Bone marrow (tissue), 2 donors: ENCODE results near the gene RFPL1.
A peak's percentile ranks its signal among the peaks of the same experiment; 100 is the strongest.
"Not testable (repeated sequence)": the region's sequence is repeated elsewhere in the genome, so short reads cannot be mapped to it uniquely, and the experiment has no call there.

Source experiments
- DNase-seq, 2 donors: peaks; one replicate each; lab custom pipeline; 2025; lab: John Stamatoyannopoulos, UW

RFPL1 gene

DNA sequence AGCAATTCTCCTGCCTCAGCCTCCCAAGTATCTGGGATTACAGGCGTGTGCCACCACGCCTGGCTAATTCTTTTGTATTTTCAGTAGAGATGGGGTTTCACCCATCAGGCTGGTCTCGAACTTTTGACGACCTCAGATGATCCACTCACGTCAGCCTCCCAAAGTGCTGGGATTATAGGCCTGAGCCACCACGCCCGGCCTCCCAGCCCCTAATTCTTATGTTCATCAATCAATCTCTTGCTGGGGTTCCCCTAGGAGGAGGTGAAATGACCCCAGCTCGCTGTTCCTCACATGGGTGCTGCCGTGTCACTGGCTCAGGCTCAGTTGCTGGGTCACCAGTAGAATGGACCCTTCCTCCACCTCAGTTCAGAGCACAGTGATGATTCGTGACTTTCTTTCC lies at the start of gene RFPL1:
TSS of gene RFPL1 (plus strand) at position 301 of the 400 bp plus-strand sequence.
- not testable (repeated sequence) for DNase-seq

- DNase-seq: no peak
Measured at GRCh38 chr22:29388759-29389090, 49.7 kb upstream of the RFPL1 start.

DNA sequence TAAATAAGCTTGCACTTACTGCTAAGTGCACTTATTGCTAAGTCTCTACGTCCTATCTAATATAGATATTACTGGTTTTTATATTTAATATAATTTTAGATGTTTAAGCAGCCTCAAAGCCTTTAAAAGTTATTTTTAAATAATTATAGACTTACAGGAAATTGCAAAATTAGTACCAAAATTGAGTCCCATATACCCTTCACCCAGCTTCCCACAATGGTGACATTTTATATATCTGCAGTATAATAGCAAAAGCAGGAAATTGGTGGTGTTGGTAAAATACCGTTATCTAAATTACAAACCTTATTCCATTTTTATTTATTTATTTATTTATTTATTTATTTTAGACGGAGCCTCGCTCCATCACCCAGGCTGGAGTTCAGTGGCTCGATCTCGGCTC lies 48.1 kb upstream of the RFPL1 start:
- DNase-seq: no peak

DNA sequence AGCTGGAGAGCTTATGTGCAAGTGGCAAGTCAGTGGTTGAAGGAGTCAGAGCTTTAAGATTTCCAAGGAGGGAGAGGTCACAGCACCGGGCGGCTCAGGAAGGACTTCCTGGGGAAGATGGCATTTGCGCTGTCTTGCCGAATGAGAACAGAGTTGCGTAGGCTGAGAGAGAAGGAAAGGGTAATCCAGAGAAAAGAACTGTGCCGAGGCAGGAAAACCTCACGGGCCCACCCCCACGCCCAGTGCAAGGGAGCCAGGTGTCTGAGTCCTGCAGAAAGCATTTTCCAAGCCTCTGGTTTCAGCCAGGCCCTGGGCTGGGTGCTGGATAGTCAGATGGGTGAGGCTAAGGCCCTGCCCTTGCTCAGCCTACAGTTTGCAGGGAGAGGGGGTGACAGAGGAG lies 46.8 kb upstream of the RFPL1 start:
- no peak for DNase-seq

GRCh38 chr22:29393019-29393608 lies 45.3 kb upstream of the RFPL1 start:
- DNase-seq: peak in 1 of 2 donors; percentile 40

GRCh38 chr22:29394931-29395581 lies 43.3 kb upstream of the RFPL1 start:
- peak in 1 of 2 donors; percentile 85 for DNase-seq

DNA sequence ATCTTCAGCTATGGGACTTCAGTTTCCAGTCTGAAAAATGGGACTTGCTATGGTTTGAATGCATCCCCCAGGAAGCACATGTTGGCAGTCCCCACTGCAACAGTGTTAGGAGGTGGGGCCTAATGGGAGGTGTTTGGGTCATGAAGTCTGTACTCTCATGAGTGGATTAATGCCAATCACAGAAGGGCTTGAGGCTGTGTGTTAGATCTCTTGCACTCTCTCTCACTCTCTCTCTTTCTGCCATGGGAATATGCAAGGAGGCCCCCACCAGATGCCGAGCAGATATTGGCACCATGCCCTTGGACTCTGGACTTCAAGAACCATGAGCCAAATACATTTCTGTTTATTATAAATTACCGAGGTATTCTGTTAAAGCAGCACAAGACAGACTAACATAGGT lies 42.3 kb upstream of the RFPL1 start:
- no peak for DNase-seq

DNA sequence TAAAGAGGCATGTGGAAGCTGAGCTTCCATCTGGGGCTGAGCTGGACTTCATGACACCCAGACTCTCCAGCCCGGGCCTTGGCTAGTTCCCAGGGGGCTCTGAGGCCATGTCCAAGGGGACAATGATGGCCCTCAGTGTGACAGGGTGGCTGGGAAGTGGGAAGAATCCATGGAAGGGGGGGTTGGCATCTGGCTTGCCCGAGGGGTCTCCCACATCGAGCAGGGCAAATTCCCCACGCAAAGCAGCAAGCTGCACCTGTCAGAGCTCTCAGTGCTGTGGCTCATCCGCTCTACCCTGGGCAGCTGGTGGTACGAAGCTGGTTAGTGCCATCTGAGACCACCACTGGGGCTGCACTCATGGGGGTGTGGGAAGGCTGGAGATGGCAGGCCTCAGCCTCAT lies 40.6 kb upstream of the RFPL1 start:
- no peak for DNase-seq

DNA sequence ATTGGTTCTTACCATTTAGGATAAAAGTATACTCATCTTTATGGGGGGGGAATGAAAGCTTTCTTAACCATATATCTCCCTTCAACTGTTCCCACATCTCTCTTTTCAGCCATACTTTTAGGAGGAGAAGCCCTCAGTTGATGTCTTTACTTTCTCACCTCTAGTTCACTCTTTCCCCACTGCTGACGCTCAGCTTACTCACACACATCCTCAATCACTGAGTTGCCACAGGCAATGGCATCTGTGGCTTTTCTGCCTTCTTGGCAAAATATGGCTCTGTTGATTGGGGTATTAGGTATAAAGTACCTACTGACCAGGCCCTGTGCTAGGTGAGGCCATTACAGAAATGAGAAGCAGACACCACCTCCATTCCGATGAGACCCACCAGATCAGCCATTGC lies 37.8 kb upstream of the RFPL1 start:
- no peak for DNase-seq

GRCh38 chr22:29401538-29401937 lies 36.8 kb upstream of the RFPL1 start:
- not testable (repeated sequence) for DNase-seq

DNA sequence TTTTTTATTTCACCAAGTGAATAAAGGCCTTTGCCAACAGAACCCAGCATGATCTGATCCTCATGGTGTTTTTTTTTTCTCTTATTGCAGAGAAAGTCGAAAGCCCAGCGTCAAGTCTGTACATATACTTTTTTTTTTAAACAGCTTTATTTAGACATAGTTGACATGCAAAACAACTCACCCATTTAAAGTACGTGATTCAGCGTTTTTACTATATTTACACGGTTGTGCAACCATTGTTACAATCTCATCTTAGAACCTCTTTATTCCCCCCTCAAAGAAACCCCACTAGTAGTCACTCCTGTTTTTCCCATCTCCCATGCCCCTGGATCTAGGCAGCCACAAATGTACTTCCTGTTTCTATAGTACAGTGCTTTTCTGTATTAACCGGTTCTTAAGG lies 29.4 kb upstream of the RFPL1 start:
- DNase-seq: peak in 1 of 2 donors; percentile 21

DNA sequence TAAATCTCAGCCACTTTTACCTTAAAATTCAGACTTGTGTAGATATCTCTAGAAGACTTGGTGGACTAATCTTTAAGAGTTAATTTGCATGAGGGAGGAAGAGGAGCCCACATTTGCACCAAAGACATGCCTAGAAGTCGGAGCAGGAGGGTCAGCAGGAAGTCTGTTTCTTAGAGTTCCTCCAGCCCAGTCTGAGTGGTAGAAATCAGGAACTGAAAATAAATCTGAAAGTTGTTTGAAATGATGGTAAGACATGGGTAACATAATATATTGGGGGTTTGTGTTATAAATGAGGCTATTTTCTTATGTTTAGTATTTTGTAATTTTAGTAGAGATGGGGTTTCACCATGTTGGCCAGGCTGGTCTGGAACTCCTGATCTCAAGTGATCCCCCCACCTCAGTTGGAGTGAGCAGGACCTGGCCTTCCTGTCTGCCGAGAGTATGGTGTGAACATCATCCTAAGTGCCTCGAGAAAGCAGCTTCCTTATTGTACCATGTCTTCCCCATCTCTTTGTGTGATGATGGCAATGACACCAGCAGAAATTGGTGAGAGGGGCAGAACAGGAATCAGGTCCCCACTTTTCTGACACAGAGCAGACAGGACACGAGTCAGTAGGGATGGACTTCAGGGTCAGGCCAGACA lies 26.7 kb upstream of the RFPL1 start:
- peak in 1 of 2 donors; percentile 41 for DNase-seq

- not testable (repeated sequence) for DNase-seq
Measured at GRCh38 chr22:29412772-29413171, 25.6 kb upstream of the RFPL1 start.

- DNase-seq: peak in 1 of 2 donors; percentile 67
Measured at GRCh38 chr22:29414951-29415591, 23.3 kb upstream of the RFPL1 start.

GRCh38 chr22:29418704-29419103 lies 19.7 kb upstream of the RFPL1 start:
- DNase-seq: not testable (repeated sequence)

DNA sequence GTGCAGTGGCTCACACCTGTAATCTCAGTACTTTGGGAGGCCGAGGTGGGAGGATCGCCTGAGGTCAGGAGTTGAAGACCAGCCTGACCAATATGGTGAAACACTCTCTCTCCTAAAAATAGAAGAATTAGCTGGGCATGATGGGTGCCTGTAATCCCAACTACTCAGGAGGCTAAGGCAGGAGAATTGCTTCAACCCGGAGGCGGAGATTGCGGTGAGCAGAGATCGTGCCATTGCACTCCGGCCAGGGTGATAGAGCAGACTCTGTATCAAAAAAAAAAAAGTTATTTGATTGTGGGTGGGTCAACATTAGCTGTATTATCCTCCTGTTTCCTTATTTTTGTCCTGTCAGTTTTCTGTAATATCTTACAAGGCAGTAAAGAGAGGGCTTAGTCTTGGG lies 11.9 kb upstream of the RFPL1 start:
- no peak for DNase-seq

GRCh38 chr22:29427176-29427760 lies 11.1 kb upstream of the RFPL1 start:
- DNase-seq: no peak

GRCh38 chr22:29431986-29432385 lies 6.4 kb upstream of the RFPL1 start:
- no peak for DNase-seq

- no peak for DNase-seq
Measured at GRCh38 chr22:29433856-29434255, 4.5 kb upstream of the RFPL1 start.

DNA sequence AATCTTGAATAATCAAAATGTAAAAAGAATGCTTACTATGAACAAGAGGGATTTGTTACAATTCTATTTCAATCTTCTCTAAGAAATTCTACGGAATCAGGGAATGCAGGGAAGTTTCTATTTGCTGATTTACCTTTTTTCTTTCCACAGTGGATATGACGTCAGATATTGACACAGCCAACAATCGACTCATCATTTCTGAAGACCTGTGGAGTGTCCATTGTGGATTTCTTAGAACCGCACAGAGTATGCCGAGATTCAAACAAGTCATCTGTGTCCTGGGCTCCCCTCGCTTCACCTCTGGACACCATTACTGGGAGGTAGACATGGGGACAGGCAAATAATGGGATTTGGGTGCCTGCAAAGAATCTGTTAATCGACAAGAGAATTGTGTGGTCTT lies 4.1 kb upstream of the RFPL1 start:
- no peak for DNase-seq

- DNase-seq: no peak
Measured at GRCh38 chr22:29435236-29436136, 2.9 kb upstream of the RFPL1 start.

GRCh38 chr22:29442976-29443375 lies 4.6 kb downstream of the RFPL1 start:
- no peak for DNase-seq
